ENCODE results near the gene MLX.

Gene MLX

GRCh38 chr17:42573095-42573494, 6.2 kb downstream of the MLX start:
- no peak for TF ChIP-seq FOXP2 (optimal IDR thresholded peaks at IDR 0.05; ENCODE audit: borderline replicate concordance, extremely low read depth, extremely low read length, insufficient read depth)
- TF ChIP-seq POLR2AphosphoS5 (IDR thresholded peaks at IDR 0.05; ENCODE audit: low read depth, low read length): peak; percentile 62
- TF ChIP-seq TAF1 (IDR thresholded peaks at IDR 0.05; ENCODE audit: borderline replicate concordance, insufficient read depth, low read length): no peak
- TF ChIP-seq, protein P1, sequence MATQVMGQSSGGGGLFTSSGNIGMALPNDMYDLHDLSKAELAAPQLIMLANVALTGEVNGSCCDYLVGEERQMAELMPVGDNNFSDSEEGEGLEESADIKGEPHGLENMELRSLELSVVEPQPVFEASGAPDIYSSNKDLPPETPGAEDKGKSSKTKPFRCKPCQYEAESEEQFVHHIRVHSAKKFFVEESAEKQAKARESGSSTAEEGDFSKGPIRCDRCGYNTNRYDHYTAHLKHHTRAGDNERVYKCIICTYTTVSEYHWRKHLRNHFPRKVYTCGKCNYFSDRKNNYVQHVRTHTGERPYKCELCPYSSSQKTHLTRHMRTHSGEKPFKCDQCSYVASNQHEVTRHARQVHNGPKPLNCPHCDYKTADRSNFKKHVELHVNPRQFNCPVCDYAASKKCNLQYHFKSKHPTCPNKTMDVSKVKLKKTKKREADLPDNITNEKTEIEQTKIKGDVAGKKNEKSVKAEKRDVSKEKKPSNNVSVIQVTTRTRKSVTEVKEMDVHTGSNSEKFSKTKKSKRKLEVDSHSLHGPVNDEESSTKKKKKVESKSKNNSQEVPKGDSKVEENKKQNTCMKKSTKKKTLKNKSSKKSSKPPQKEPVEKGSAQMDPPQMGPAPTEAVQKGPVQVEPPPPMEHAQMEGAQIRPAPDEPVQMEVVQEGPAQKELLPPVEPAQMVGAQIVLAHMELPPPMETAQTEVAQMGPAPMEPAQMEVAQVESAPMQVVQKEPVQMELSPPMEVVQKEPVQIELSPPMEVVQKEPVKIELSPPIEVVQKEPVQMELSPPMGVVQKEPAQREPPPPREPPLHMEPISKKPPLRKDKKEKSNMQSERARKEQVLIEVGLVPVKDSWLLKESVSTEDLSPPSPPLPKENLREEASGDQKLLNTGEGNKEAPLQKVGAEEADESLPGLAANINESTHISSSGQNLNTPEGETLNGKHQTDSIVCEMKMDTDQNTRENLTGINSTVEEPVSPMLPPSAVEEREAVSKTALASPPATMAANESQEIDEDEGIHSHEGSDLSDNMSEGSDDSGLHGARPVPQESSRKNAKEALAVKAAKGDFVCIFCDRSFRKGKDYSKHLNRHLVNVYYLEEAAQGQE (IDR thresholded peaks at IDR 0.05; ENCODE audit: insufficient read depth in 1 of 2, low read depth in 2 of 2, low read length in 2 of 2): no peak
- TF ChIP-seq SIN3A (IDR thresholded peaks at IDR 0.05; ENCODE audit: borderline replicate concordance, insufficient read depth, low read length): no peak

GRCh38 chr17:42574463-42574862, 7.6 kb downstream of the MLX start:
- 0 out of 2 replicates have a peak, but pooled peaks have one; percentile 21 for TF ChIP-seq POLR2AphosphoS5 (IDR thresholded peaks at IDR 0.05; ENCODE audit: low read depth, low read length)
- TF ChIP-seq FOXP2 (optimal IDR thresholded peaks at IDR 0.05; ENCODE audit: borderline replicate concordance, extremely low read depth, extremely low read length, insufficient read depth): no peak
- no peak for TF ChIP-seq SIN3A (IDR thresholded peaks at IDR 0.05; ENCODE audit: borderline replicate concordance, insufficient read depth, low read length)
- TF ChIP-seq, protein P1 (IDR thresholded peaks at IDR 0.05; ENCODE audit: insufficient read depth in 1 of 2, low read depth in 2 of 2, low read length in 2 of 2): no peak
- no peak for TF ChIP-seq TAF1 (IDR thresholded peaks at IDR 0.05; ENCODE audit: borderline replicate concordance, insufficient read depth, low read length)

DNA sequence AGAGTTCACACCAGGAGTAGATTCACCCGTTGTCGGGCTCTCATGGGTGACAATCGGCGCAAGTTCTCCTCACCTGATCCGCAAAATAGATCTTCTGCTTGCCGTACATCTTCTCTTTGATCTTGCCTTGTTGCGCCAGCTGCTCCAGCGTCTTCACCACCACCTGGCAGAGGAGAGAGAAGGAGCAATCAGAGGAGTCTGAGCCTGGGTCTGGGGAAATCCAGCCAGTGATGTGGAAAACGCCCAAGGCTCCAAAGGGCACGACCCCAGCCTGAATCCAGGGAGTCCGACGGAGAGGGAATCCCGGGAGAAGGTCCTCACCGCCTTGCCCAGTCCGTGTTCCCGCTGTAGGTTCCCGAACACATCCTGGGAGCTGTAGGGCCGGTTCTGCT, 10.2 kb downstream of the MLX start:
- no peak for TF ChIP-seq TAF1 (IDR thresholded peaks at IDR 0.05; ENCODE audit: borderline replicate concordance, insufficient read depth, low read length)
- no peak for TF ChIP-seq FOXP2 (optimal IDR thresholded peaks at IDR 0.05; ENCODE audit: borderline replicate concordance, extremely low read depth, extremely low read length, insufficient read depth)
- no peak for TF ChIP-seq POLR2AphosphoS5 (IDR thresholded peaks at IDR 0.05; ENCODE audit: low read depth, low read length)

DNA sequence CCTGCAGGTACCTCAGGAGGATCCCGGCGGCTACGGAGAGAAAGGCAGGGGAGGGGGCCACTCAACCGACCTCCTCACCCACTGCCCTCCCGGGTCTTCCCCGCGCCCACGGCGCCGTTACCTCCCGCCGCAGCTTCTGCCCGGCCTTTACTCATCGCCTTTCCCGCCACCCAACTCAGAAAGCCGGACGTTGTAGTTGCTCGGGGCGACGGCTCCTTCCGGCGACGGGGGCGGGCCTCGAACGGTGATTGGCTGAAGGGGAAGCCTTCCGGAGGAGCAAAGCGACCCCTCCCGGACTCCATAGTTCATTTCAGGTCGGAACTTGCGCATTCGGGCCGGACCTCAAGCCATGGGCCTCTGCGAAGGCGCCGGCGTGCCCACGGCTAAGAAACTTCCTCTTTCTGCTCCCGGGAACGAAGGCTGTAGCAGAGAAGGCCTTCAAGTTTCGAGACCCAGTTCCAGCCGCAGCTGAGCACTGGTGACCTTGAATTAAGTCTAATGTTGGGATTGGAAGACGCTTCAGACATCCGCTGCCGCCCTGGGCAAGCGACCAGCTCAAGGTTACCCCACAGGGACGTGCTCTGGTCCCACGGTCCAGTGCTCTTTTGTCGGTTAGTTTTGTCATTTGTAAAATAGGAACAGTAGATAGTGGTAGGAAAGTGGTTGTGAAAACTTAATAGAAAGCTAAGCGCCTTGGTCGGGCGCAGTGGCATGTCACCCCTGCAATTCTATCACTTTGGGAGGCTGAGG, 10.8 kb downstream of the MLX start, which contains the start of gene PSMC3IP:
TSS of gene PSMC3IP (minus strand) at position 198 of the 750 bp plus-strand sequence. CDS start at position 155, 43 bp downstream.
- TF ChIP-seq FOXP2 (optimal IDR thresholded peaks at IDR 0.05; ENCODE audit: borderline replicate concordance, extremely low read depth, extremely low read length, insufficient read depth): peak; percentile 20
- TF ChIP-seq, protein P1 (IDR thresholded peaks at IDR 0.05; ENCODE audit: insufficient read depth in 1 of 2, low read depth in 2 of 2, low read length in 2 of 2): no peak
- TF ChIP-seq SIN3A (IDR thresholded peaks at IDR 0.05; ENCODE audit: borderline replicate concordance, insufficient read depth, low read length): peak; percentile 68; the same call in 1 of the 2 replicates
- TF ChIP-seq TAF1 (IDR thresholded peaks at IDR 0.05; ENCODE audit: borderline replicate concordance, insufficient read depth, low read length): peak; percentile 77
- TF ChIP-seq POLR2AphosphoS5 (IDR thresholded peaks at IDR 0.05; ENCODE audit: low read depth, low read length): peak; percentile 72; the same call in 1 of the 2 replicates

DNA sequence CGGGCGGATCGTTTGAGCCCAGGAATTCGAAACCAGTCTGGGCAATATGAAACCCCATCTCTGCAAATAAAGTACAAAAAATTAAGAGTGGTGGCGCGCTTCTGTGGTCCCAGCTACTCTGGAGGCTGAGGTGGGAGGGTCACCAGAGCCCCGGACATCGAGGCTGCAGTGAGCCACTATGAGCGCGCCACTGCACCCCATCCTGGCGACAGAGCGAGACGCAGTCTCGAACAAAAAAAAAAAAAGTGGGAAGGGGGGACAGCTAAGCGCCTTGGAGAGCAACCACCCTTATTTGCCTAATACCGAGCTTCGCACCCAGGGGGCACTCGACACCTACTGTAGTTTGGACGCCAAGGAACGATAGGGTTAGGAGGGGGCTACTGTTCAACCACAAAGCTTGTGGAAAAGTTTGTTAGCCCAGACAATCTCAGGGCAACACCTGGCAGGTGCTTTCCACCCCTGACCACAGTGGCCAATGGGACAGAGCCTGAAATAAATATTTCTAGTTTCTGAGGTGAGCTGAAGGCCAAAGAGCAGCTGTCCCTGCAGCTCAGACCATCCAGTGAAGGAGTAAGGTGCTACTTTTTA, 11.5 kb downstream of the MLX start:
- TF ChIP-seq FOXP2 (optimal IDR thresholded peaks at IDR 0.05; ENCODE audit: borderline replicate concordance, extremely low read depth, extremely low read length, insufficient read depth): no peak
- TF ChIP-seq, protein P1 (IDR thresholded peaks at IDR 0.05; ENCODE audit: insufficient read depth in 1 of 2, low read depth in 2 of 2, low read length in 2 of 2): no peak
- no peak for TF ChIP-seq POLR2AphosphoS5 (IDR thresholded peaks at IDR 0.05; ENCODE audit: low read depth, low read length)
- TF ChIP-seq TAF1 (IDR thresholded peaks at IDR 0.05; ENCODE audit: borderline replicate concordance, insufficient read depth, low read length): no peak
- TF ChIP-seq SIN3A (IDR thresholded peaks at IDR 0.05; ENCODE audit: borderline replicate concordance, insufficient read depth, low read length): no peak

All from PFSK-1 (cell line).